ENCODE measurements around the gene KRT78.

DNA sequence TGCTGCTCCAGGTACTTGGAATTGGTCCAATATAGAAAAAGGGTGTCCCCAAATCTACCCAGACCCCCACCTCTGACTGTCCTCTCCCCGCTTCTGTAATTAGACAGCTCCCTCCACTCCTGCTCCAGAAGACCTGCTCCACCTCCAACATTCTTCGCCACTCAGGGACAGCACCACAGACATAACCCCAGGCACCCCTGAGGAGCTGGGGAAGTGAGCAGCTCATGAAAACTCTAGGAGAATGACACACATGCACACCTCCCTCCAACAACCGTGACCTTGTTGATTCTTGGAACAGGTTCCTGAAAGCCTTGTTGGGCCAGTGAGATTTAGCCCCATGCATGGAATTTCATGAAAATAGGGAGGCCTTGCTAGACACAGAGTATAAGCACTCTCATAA, 43.1 kb downstream of the KRT78 start:
- TF ChIP-seq, protein P1, sequence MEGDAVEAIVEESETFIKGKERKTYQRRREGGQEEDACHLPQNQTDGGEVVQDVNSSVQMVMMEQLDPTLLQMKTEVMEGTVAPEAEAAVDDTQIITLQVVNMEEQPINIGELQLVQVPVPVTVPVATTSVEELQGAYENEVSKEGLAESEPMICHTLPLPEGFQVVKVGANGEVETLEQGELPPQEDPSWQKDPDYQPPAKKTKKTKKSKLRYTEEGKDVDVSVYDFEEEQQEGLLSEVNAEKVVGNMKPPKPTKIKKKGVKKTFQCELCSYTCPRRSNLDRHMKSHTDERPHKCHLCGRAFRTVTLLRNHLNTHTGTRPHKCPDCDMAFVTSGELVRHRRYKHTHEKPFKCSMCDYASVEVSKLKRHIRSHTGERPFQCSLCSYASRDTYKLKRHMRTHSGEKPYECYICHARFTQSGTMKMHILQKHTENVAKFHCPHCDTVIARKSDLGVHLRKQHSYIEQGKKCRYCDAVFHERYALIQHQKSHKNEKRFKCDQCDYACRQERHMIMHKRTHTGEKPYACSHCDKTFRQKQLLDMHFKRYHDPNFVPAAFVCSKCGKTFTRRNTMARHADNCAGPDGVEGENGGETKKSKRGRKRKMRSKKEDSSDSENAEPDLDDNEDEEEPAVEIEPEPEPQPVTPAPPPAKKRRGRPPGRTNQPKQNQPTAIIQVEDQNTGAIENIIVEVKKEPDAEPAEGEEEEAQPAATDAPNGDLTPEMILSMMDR (IDR thresholded peaks at IDR 0.05; ENCODE audit: low read depth, low read length), result no peak
- TF ChIP-seq POLR2A (IDR thresholded peaks at IDR 0.05; ENCODE audit: extremely low read depth, insufficient read length), result no peak
- TF ChIP-seq MYC (IDR thresholded peaks at IDR 0.05; ENCODE audit: low read depth, low read length), result no peak

All from NB4 (cell line).